ENCODE results near the gene CDCA3.
"Not testable (repeated sequence)": the region's sequence is repeated elsewhere in the genome, so short reads cannot be mapped to it uniquely, and the experiment has no call there.

CDCA3 gene

DNA sequence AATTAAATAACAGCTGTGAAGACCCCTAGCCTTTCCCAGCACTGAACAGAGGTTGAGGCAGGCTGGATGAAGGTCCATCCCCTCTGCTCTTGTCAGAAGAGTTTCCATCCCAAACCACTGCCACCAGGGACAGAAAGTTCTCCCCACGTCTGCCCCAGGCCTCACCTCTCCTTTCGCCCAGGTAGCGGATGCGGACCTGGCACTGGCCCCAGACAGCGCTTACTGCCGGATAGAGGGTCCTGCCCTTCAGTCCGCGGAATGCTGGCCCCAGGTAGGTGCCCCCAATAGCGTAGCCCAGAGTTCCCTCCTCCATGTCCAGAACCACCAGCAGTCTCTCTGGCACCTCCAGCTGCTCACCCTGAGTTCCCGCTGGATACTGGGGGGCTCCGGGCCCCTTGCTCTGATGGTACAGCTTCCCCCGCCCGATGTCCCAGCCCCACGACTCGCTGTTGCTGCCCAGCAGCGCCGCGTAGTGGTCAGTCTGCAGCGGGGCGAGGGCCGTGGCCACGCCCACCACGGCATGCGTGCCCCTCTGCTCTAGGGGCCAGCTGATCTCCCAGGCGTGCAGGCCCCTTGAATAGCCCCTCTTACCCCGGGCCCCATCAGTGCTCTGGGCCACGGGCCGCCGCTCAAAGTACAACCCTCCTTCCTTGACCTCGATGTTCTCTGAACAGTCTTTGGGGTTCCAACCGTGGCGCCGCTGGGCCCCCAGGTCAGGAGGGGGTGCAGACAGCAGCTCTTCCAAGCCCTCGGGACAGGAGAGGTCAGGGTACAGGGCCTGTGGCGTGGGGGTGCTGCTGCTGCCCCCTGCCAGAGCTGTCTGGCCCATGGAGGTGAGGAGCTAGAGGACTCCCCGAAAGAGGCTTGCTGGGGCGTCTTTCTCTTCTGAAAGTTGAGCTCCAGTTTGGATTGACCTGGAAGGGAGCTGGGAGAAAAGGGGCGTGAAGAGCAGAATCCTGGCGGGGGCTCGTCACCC, 21.3 kb upstream of the CDCA3 start:
- no peak for DNase-seq

DNA sequence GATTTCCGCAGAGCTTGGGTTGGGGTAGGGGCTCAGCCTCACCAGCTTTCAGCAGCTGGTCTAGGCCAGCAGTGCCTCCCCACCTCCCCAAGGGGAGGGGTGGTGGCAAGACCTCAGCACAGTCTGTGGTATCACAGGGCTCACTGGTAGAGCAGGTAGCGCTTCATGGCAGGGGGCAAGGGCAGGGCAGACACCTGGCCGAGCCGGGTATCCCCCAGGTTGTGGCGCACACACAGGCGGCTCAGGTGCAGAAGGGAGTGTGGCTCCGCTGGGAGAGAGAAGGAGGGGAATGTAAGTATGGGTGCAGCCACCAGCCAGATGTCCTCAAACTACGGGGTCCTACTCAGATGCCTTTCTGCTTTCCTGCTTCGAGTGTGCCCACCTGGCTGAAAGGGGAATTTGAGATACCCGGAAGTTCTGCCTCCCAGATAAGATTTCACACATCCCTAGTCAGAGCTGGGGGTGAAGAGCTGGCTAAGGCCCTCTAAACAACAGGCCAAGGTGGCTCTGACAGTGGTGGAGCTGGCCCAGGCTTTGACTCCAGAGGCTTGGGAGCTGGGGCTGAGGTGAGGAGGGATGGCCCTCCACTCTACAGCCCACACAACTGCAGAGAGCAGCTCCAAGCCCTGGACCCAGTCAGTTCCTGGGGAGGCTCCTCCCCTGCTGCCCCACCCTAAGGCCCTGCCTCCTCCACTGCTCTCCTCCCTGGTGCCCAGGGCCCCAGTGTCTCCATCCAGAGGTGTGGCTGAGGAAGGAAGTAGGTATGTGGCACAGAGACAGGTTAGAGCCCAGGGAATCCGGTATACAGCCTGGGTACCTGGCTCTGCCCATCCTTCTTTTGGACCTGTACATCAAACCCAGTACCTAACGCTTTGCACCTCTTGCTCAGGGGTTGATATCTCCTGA, 20.2 kb upstream of the CDCA3 start:
- DNase-seq, result no peak

DNA sequence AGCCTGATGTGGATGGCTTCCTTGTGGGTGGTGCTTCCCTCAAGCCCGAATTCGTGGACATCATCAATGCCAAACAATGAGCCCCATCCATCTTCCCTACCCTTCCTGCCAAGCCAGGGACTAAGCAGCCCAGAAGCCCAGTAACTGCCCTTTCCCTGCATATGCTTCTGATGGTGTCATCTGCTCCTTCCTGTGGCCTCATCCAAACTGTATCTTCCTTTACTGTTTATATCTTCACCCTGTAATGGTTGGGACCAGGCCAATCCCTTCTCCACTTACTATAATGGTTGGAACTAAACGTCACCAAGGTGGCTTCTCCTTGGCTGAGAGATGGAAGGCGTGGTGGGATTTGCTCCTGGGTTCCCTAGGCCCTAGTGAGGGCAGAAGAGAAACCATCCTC, 19.2 kb upstream of the CDCA3 start:
- not testable (repeated sequence) for DNase-seq

DNA sequence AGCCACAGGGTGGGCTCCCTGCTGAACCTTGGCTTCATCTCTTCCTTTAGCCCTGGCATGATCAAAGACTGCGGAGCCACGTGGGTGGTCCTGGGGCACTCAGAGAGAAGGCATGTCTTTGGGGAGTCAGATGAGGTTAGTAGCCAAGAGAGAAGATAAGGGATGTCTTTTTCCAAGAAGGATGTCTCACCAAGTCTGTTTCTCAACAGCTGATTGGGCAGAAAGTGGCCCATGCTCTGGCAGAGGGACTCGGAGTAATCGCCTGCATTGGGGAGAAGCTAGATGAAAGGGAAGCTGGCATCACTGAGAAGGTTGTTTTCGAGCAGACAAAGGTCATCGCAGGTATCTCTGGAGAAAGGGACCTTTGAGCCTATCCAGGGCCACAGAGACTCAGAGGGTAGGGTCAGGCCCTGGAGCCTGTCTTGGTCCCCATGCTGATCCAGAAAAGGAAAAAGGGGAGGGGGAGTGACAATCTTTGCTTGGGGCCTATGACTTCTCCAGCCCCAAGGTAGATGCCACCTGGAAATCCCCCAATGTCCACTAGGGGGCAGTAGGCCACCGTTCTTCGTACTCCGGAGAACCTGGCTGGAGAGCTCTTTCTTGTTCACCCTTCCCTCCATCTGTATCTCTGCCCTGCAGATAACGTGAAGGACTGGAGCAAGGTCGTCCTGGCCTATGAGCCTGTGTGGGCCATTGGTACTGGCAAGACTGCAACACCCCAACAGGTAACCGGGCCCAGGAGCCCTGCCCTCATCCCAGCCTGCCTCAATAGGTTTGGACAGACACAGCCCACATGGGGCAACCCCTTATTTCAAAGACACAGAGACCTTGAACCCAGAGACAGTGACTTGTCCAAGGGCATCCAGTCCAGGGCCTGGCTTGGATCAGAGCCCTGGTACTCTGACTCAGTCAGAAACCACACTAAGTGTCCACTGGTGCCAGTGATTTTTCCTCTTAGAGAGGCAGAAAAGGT, 18.2 kb upstream of the CDCA3 start:
- DNase-seq, result no peak

DNA sequence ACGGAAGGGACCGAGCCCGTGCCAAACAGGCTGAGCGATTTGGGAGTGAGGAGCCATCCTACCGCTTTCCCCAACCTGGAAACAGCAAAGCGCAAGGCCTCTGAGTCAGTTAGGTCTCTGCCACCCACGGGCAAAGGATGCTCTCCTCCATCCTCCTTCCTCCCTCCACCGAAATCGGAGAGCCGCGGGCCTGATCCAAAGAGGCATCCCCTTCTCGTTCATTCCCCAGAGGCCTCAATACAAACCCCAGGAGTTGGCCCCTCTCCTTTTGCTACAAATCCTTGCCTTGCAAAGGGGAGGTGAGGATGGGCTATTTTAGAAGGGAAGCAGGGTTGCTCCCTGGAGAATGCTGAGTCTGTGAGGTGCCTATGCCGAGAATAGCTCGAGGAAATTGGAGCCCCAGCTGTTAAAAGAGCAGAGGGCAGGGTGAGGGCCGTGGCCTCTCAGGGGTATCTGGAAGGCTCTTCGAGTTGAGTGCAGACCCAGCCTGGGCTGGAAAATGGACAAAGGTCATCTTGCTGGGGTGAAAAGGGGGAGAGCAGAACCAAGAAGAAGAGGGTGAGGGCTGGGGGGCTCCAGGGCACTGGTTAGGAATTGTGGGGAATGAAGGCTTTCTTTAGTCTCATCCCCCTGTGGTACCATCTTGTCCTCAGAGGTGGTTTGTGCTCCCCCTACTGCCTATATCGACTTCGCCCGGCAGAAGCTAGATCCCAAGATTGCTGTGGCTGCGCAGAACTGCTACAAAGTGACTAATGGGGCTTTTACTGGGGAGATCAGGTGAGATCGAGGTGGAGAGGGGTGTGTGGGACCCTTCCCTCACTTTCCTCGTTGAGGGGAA, 17.3 kb upstream of the CDCA3 start:
- no peak for DNase-seq

DNA sequence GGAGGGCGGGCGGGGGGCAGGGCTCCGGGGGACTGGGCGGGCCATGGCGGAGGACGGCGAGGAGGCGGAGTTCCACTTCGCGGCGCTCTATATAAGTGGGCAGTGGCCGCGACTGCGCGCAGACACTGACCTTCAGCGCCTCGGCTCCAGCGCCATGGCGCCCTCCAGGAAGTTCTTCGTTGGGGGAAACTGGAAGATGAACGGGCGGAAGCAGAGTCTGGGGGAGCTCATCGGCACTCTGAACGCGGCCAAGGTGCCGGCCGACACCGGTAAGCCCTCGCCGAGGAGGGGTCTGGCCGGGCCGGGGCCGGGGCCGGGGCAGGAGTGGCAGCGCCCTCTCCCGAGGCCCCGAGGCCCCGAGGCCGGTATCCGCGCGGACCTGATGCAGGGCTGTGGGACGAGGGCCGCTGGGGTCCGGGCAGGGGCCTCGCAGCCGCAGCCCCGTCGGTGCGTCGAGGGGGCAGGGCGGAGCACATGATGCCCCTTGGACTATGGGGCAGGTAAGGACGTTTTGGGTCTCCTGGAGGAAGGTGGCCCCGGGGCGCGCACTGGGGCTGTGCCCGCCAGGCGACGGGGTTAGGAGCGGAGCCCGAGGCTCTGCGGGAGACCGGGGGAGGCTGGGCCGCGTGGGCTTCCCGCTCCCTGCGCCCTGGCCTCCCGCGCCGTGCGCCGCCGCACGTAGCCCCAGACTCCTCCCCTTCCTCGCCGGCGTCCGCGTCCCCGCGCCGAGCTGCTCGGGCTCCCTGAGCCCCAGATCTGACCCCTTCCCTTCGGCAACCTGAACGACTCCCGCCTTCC, 16.5 kb upstream of the CDCA3 start, which contains the start of gene TPI1:
Gene TPI1, plus strand, starts transcription at position 119 of the 798 bp plus-strand sequence. Its CDS starts 36 bp downstream, at position 155.
- DNase-seq, result no peak

DNA sequence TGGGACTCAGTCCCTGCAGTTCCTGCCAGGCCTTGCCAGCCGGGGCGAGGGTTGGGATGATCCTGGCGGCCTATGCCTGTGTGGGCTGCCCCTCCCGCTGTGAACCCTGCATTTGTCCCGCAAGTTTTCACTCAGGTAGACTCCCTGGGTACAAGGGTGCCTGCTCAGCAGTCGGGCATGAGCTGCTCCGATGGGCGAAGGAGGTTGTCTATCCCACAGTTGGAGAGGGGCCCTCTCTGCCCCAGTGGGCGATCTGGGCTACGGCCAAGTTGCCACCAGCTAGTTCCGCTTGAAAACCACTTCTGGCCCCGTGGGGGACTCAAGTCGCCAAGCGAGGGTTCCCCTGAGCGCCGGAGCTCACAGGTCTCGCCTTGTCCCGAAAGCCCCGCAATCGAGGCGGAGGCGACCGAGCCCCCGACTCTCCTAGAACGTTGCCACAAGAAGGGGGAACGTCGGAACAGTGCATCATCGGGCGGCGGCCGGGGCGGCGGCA, 15.9 kb upstream of the CDCA3 start:
- DNase-seq, result no peak

DNA sequence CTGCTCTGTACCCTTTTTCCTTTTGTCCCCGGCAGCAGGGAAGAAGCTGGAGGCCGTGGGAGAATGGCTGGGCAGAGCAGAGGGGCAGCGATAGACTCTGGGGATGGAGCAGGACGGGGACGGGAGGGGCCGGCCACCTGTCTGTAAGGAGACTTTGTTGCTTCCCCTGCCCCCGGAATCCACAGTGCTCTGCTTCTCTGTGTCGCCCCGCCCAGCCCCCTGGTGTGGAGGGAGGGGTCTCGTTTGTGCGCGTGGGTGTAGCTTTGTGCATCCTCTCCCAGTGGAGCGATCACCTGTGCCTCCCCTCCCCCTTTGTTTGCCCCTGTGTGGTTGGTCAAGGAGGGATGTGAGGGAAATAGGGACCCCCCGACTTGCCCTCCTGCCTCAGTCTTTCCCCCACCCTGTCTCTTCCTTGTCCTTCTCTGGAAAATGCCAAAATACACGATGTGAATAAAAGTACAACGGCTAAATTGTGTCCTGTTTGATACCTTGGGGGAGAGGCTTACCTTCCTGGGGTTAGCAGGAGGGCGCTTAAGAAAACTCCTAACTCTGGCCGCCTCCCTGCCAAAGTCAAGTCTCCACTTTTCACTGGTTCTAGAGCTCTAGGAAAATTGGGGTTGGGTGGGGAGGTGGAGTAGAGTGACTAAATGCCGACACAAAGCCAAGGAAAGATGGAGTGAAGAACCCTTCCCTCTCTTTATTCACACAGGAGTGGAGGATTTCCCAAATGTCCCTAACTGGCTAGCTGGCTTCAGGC, 15.3 kb upstream of the CDCA3 start:
- no peak for DNase-seq

DNA sequence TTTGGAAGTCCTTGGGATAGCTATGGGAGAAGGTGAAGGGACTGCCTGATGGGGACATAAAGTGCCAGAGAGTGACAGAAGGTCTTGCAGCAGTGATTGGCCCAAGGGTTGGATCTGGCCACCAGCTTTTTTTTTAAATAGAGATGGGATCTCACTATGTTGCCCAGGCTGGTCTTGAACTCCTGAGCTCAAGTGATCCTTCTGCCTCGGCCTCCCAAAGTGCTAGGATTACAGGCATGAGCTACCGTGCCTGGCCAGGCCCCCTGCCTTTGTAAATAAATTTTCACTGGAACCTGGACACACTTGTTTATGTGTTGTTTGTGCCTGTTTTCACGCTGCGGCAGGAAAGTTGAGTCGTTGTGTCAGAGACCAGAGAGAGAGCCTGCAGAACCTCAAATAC, 14.2 kb upstream of the CDCA3 start:
- not testable (repeated sequence) for DNase-seq

DNA sequence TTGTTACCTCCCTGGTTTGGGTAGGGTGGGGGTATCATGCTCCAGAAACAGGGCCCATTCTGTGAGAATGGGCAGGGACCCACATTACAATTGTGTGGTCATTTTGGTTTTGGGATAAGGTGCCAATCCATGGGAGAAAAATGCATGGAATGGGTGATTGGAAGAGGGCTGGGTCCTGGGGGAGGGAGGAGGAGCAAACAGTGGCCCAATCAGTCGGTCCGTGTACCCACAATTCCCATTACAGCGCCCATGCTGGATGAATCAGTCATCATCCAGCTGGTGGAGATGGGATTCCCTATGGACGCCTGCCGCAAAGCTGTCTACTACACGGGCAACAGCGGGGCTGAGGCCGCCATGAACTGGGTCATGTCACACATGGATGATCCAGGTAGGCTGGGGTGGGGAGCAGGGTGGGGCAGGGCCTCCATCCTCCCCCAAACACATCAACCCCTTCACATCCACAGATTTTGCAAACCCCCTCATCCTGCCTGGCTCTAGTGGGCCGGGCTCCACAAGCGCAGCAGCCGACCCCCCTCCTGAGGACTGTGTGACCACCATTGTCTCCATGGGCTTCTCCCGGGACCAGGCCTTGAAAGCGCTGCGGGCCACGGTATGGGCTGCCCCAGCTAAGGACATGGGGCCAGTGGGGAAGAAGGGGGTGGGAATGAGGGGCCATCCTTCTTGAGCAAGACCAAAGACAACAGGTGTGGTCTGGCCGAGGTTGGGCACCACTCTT, 12.7 kb upstream of the CDCA3 start:
- DNase-seq, result no peak

DNA sequence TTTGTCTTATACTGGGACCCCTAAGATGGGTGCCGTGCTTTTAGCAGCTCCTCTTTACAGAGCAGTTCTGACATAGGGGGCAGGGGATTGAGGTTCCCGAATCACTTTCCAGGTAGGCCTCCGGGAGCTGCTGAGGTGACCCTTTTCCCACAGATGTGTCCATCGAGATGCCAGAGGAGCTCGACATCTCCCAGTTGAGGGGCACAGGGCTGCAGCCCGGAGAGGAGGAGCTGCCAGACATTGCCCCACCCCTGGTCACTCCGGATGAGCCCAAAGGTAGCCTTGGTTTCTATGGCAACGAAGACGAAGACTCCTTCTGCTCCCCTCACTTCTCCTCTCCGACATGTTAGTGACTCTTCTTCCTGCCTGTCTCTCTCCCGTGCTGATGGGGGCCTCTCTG, 11.9 kb upstream of the CDCA3 start:
- DNase-seq, result no peak

DNA sequence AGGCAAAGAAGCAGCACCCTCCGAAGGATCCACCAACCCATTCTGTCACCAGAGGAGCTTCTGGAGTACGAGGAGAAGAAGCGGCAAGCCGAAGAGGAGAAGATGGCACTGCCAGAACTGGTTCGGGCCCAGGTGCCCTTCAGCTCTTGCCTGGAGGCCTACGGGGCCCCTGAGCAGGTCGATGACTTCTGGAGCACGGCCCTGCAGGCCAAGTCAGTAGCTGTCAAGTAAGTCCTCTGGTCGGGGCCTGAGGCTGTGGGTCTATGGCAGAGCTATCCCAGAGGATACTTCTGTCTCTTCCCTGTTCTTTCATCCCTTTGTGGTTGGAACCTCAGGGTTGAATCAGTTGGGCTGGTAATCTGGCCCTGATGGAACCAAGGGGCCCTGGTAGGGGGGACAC, 10.3 kb upstream of the CDCA3 start:
- DNase-seq, result no peak

DNA sequence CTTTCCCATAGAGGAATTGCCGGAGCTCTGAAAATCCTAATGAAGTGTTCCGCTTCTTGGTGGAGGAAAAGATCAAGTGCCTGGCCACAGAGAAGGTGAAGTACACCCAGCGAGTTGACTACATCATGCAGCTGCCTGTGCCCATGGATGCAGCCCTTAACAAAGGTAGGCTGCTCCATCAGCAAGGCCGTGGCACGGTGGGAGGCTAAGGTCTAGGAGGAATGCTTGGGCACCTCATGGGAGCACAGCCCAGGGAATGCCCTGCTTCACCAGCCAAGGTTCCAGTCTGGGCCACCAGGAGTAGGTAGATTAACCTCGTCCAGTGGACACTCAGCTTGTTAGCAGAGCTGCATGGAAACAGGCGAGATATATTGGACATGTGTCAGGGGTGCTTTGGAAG, 9.9 kb upstream of the CDCA3 start:
- DNase-seq, result no peak

DNA sequence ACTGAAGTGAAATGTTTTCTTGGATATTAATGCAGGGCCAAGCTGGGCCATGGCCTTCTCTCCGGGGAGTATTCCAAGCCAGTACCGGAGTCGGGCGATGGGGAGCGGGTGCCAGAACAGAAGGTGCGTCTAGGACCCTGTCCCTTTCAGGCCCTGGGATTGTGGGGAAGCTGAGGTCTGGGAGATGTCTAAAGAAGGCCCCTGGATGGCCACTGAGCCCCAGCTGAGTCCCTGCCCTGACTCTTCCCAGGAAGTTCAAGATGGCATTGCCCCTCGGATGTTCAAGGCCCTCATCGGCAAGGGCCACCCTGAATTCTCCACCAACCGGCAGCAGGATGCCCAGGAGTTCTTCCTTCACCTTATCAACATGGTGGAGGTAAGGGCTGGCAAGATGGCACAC, 9.0 kb upstream of the CDCA3 start:
- no peak for DNase-seq

DNA sequence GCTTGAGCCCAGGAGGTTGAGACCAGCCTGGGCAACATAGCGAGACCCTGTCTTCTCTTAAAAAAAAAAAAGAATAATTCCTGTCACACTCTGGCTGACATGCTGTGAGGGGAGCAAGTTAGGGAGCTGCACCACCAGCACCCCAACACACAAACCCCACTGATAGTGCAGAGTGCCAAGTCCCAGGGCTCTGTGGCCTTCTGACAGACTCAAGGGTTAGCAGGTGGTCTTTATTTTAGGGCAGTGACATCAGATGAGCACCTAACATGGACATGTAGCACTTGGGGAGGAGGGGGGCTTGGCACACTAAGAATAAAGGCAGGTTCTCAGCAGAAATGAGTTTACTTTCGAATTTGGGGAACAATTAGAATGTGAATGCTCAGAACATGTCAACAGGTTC, 7.7 kb upstream of the CDCA3 start:
- DNase-seq, result no peak

DNA sequence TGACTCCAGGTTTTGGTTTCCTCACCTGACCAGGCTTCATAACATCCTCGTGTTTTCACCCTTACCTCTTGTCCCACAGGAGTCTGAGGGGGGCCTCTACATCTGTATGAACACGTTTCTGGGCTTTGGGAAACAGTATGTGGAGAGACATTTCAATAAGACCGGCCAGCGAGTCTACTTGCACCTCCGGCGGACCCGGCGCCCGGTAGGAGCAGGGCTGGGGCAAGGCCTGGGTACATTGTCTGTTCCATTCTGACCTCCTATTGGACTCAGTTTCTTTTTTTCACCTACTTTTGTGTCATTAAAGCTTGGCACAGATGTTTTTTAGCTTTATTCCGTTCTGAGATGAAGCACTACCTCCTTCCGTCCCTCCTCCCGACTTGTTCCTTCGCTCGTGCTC, 4.2 kb upstream of the CDCA3 start:
- no peak for DNase-seq

DNA sequence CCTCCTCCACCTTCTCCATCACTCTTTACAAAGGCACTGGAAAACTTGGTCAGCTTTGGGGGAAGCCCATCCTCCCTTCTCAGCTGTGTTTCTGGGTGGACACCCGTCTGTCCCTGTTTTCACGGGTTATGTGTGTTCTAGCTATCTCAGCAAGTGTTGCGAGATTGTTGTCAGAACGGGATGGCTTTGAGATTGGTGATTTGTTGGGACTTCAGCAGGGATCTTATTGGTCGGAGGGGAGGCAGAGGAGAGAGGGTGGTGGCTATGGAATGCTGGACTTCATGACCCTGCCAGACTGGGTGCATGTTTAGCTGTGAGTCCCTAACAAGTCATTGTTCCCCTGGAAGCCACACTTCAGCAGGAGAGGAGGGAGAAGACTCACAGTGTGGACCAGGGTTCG, 3.0 kb upstream of the CDCA3 start:
- no peak for DNase-seq

DNA sequence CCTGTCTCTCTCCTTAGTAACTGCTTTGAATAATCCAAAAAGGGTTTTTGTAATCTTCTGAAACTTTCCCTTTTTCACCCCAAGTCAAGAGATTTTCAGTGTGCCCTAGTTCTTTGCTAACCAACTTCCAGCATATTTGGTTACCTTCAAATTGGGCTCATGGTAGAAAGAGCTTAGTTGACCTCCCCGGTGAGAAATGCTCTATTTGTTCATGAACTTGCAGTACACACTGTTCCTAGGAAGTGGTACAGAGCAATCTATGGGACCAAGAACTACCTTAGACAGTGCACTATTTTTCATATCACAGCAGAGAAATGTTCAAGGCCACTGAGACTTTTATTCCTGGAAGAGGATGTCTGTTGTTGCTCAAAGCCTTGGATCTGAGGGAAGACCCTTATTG, 2.5 kb upstream of the CDCA3 start:
- DNase-seq, result no peak
